ENCODE results near the gene VAC14.
A peak's percentile ranks its signal among the peaks of the same experiment; 100 is the strongest.

Gene VAC14

GRCh38 chr16:70683146-70683944 is 117.6 kb downstream of the VAC14 start:
- Histone ChIP-seq H3K79me2 (ENCODE audit: insufficient read depth, low read length) (peaks cover 18% of the 10 kb centered on the region; the same call in 1 of the 2 replicates), H3K4me1 (ENCODE audit: insufficient read depth, low read length, poor library complexity, severe bottlenecking) (peaks cover 25% of the 10 kb centered on the region), H3K9ac (ENCODE audit: low read depth, low read length, poor library complexity, severe bottlenecking) (peak overlapping the region; percentile 46), H3K9me2 (replicated peaks; ENCODE audit: low read depth, low read length) (no peaks in the 10 kb centered on the region), H3K27me3 (ENCODE audit: insufficient read depth, low read length, poor library complexity, severe bottlenecking) (no peaks in the 10 kb centered on the region), H3K9me3 (ENCODE audit: insufficient read depth, low read depth, low read length) (no peaks in the 10 kb centered on the region), H3K4me3 (ENCODE audit: low read length, poor library complexity, severe bottlenecking) (peak overlapping the region; percentile 13), H3K36me3 (ENCODE audit: insufficient read depth, low read length) (no peaks in the 10 kb centered on the region), H3F3A (ENCODE audit: low read depth) (no peaks in the 10 kb centered on the region), H2AFZ (ENCODE audit: low read length) (no peak overlapping the region), H3K4me2 (ENCODE audit: low read depth, low read length, poor library complexity, severe bottlenecking) (peak overlapping the region; percentile 80), H4K20me1 (ENCODE audit: insufficient read depth, low read length, poor library complexity, severe bottlenecking) (peaks cover 6% of the 10 kb centered on the region)
- TF ChIP-seq, protein P1, sequence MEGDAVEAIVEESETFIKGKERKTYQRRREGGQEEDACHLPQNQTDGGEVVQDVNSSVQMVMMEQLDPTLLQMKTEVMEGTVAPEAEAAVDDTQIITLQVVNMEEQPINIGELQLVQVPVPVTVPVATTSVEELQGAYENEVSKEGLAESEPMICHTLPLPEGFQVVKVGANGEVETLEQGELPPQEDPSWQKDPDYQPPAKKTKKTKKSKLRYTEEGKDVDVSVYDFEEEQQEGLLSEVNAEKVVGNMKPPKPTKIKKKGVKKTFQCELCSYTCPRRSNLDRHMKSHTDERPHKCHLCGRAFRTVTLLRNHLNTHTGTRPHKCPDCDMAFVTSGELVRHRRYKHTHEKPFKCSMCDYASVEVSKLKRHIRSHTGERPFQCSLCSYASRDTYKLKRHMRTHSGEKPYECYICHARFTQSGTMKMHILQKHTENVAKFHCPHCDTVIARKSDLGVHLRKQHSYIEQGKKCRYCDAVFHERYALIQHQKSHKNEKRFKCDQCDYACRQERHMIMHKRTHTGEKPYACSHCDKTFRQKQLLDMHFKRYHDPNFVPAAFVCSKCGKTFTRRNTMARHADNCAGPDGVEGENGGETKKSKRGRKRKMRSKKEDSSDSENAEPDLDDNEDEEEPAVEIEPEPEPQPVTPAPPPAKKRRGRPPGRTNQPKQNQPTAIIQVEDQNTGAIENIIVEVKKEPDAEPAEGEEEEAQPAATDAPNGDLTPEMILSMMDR (conservative IDR thresholded peaks at IDR 0.05; ENCODE audit: low read length): no peak
- no peak for TF ChIP-seq EZH2phosphoT487 (IDR thresholded peaks at IDR 0.05; ENCODE audit: borderline replicate concordance)

- Histone ChIP-seq H3K9me3 (ENCODE audit: insufficient read depth, low read depth, low read length) (no peaks in the 10 kb centered on the region), H2AFZ (ENCODE audit: low read length) (no peak overlapping the region), H3K36me3 (ENCODE audit: insufficient read depth, low read length) (no peaks in the 10 kb centered on the region), H4K20me1 (ENCODE audit: insufficient read depth, low read length, poor library complexity, severe bottlenecking) (peaks cover 6% of the 10 kb centered on the region), H3K4me2 (ENCODE audit: low read depth, low read length, poor library complexity, severe bottlenecking) (peak overlapping the region; percentile 35), H3F3A (ENCODE audit: low read depth) (no peaks in the 10 kb centered on the region), H3K4me1 (ENCODE audit: insufficient read depth, low read length, poor library complexity, severe bottlenecking) (peaks cover 25% of the 10 kb centered on the region), H3K27me3 (ENCODE audit: insufficient read depth, low read length, poor library complexity, severe bottlenecking) (no peaks in the 10 kb centered on the region), H3K9me2 (replicated peaks; ENCODE audit: low read depth, low read length) (no peaks in the 10 kb centered on the region), H3K9ac (ENCODE audit: low read depth, low read length, poor library complexity, severe bottlenecking) (peak overlapping the region; percentile 34), H3K4me3 (ENCODE audit: low read length, poor library complexity, severe bottlenecking) (peak overlapping the region; percentile 13), H3K79me2 (ENCODE audit: insufficient read depth, low read length) (peaks cover 18% of the 10 kb centered on the region; the same call in 1 of the 2 replicates)
- TF ChIP-seq, protein P1 (conservative IDR thresholded peaks at IDR 0.05; ENCODE audit: low read length): peak; percentile 27
- TF ChIP-seq EZH2phosphoT487 (IDR thresholded peaks at IDR 0.05; ENCODE audit: borderline replicate concordance): no peak
Measured at GRCh38 chr16:70682239-70683145, 118.5 kb downstream of the VAC14 start.

- Histone ChIP-seq H3K79me2 (ENCODE audit: insufficient read depth, low read length) (peaks cover 18% of the 10 kb centered on the region; the same call in 1 of the 2 replicates), H3K9ac (ENCODE audit: low read depth, low read length, poor library complexity, severe bottlenecking) (peak overlapping the region; percentile 34), H3K4me1 (ENCODE audit: insufficient read depth, low read length, poor library complexity, severe bottlenecking) (peaks cover 24% of the 10 kb centered on the region), H3K4me2 (ENCODE audit: low read depth, low read length, poor library complexity, severe bottlenecking) (peak overlapping the region; percentile 35), H2AFZ (ENCODE audit: low read length) (no peak overlapping the region), H3K36me3 (ENCODE audit: insufficient read depth, low read length) (no peaks in the 10 kb centered on the region; the same call in 1 of the 2 replicates), H3K4me3 (ENCODE audit: low read length, poor library complexity, severe bottlenecking) (no peak overlapping the region), H4K20me1 (ENCODE audit: insufficient read depth, low read length, poor library complexity, severe bottlenecking) (peaks cover 6% of the 10 kb centered on the region), H3K9me2 (replicated peaks; ENCODE audit: low read depth, low read length) (no peaks in the 10 kb centered on the region), H3K27me3 (ENCODE audit: insufficient read depth, low read length, poor library complexity, severe bottlenecking) (no peaks in the 10 kb centered on the region), H3K9me3 (ENCODE audit: insufficient read depth, low read depth, low read length) (no peaks in the 10 kb centered on the region), H3F3A (ENCODE audit: low read depth) (no peaks in the 10 kb centered on the region)
- no peak for TF ChIP-seq EZH2phosphoT487 (IDR thresholded peaks at IDR 0.05; ENCODE audit: borderline replicate concordance)
- TF ChIP-seq, protein P1 (conservative IDR thresholded peaks at IDR 0.05; ENCODE audit: low read length): no peak
Measured at GRCh38 chr16:70681382-70682238, 119.3 kb downstream of the VAC14 start.
